Activated T-cell treated with anti-CD3 and anti-CD28 coated beads, Interleukin-2, amount 50 U/mL, for 1 hour (primary cell): ENCODE measurements around the gene TPD52L1.

ENCODE experiments used
- DNase-seq: peaks from one replicate; pipeline ENCODE4 v3.0.0-alpha.2; 2020

TPD52L1 gene

DNA sequence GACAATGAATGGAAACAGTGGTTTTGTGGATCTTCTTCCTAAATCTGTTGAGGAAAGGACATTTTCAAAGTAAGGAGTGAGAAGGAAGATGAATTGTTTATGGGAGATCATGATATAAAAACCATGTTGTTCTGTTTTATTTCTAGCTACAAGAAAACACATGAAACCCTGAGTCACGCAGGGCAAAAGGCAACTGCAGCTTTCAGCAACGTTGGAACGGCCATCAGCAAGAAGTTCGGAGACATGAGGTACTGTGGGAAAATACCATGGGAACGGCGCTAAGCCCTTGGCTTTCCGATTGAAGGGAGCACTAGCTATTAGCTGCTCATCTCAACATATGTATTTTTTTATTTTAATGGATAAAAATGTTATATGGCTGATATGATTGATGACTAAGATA is 94.6 kb downstream of the TPD52L1 start:
- no peak for DNase-seq

DNA sequence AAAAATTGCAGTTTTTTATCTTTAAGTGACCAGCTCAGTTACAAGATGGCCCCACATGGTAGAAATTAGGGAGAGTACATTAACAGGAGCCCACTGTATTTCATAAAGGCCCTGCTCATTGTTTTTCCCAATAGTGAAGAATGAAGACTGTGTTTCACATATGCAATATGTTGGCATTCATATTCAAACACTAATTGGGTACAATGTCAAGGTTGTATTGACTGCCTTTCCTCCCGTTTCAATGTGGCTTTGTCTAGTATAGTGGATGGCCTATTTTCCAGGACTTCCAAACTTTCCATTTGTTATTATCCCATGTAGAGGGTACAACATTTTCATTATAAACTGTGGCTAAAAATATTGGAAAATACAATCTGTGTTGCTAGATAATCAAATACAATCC is 96.9 kb downstream of the TPD52L1 start:
- no peak for DNase-seq

DNA sequence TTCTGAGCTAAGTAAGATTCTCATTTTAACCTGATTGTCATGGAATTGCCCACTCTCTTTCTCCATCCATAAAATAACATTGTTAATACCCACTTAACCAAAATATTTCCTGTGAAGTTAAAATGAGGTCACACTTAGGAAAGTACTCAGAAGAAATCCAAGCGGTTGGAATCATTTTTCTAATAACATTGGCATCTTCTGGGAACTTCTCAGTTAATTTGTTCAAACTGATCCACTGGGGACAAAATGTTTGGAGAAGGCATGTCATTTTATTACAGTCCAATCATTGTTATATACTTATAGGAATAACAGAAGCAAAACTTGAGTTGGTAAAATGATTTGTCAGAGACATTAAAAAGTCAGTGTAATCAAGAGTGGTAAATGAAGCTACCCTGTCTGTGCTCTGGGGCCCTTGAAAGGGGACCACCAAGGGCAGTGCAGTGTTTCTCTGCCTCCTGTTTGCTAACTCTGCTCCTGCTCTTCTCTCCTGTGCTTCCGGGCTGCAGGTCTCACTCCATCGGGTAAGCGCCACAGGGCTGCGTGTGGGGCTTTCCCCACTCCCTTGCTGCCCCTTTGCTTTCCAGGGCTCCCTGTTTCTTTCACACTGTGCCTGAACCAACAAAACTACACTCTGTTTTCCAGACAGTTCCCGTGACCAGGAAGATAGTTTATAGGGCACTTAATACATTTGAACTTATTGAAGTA is 98.1 kb downstream of the TPD52L1 start:
- DNase-seq: no peak

DNA sequence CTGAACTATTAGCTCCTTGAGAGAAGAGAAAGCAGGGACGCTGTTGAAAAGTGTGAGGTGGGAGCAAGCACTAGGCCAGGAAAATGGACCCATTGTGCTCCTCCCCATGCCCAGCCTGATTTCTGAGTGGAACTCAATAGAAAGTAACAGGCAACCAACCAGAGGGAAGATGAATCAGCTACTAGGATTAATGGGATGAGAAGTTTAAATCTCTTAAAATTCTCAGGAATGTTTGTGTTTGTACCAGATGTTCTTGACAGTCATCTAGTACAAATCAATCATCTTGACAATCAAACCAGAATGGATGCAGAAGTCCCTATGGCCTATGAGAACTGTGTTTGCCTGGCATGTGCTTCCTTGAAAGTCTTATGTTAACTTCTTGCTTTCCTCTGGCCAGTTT is 99.3 kb downstream of the TPD52L1 start:
- no peak for DNase-seq

DNA sequence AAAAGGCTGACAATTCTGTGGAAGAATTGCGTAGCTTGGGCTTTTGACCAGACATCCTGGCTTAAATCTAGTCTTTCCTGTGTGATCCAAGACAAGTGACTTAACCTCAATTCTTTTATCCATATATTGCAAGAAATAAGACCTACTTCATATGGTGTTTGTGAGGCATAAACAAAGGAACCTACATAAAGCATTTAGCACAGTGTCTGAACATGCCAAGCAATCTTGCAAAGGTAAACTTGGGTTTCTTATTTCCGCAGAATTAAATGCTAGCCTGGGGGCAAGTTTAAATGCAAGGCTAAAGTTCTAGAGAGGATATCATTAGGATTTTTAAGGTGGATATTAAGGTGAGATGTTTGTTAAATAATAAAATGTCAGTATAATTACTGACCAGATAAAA is 100.3 kb downstream of the TPD52L1 start:
- DNase-seq: no peak

DNA sequence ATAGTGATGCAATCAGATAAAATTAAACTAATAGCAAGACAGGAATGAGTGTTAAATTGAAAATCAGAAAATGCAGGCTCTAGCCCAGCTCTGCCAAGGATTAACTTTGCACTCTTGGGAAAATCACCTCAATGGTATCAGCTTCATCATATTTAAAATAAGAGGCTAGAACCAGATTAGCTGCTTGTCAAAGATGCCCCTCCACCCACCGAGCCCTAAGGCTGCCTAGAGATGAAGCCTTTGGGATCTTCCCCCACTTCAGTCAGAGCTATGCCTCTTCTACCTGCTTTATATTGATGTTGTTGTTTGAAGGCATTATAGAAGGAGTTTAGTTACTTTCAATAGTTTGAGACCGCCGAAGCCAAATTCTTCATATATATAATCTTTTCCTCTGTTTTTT is 100.7 kb downstream of the TPD52L1 start:
- DNase-seq: no peak

DNA sequence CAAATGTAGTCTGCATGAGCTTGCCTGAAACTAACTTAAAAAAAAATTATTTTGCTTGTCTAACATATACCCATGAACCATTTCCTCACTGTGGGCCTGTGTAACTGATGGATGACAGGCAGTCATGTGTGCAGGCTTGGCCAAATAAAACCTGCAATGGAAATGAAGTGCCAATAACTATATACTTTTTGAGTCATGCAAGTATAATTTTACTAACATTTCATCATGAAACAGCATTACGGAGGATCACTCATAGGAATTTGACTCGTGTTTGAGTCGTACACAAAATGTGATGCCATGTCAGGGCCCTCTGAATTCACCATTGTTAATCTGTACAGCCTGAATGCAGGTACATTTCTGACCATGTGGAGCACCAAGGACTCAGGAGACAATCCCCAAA is 101.6 kb downstream of the TPD52L1 start:
- no peak for DNase-seq

DNA sequence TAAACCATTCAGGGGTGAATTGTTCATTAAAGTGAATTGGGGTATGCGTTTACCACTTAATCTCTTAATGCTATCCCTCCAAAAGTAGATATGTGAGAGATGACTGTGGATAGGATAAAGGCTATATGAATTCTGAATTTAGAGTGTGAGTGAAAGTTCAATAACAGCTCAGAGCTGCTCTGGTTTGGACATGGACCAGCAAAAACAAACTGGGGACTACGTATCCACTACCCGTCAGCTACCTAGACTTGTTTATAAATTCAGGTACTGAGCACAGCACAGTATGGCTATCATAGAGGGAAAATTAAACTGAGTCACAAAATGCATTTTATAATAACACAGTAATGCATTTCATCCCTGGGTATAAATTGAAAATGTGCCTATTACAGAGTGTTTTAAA is 103.8 kb downstream of the TPD52L1 start:
- no peak for DNase-seq

DNA sequence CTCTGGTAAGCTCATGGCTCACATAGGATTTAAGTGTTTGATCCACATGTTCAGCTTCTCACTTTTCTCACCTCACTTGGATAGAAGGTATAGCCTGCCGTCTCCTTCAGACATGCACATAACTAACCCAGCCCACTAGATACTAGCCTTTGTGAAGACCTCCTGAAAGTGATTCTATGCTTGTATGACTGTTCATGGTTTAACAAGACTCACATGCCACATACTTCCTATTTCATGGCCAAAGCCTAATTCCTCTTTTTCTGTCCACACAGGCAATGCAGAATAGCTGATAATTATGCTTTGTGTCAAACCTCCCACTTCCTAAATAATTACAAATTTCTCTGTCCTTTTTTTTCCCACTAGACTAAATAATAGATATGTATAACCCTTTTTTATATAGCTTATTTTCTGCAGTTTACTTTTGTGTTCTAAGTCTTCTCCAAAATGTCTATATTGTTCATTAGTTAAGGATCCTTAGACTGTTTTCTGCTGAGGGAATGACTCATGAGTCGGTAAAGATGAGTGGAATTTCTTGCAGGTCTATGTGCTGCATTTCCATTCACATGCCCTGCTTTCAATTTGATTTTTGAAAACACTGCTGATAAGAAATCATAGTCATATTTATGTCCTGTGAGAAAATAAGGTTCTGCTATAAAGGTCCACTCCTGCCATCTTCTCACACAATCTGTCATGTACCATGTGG is 105.2 kb downstream of the TPD52L1 start:
- no peak for DNase-seq

DNA sequence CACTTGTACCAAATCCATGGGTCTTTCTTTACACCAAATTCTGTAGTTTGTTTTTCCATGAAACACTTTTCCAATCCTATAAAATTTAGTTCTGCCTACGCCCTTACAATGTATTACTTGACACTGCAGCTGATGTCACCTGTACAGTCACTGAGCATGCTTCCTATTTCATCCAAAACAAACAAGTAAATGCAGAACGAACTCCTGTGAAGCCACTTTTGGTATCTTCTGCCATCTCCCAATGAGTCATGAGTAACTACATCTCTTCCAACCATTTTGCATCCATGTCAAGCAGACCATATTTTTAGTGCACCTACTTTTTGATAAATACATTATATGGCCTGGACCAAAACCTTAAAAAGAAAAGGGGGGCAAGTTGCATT is 105.8 kb downstream of the TPD52L1 start:
- no peak for DNase-seq

DNA sequence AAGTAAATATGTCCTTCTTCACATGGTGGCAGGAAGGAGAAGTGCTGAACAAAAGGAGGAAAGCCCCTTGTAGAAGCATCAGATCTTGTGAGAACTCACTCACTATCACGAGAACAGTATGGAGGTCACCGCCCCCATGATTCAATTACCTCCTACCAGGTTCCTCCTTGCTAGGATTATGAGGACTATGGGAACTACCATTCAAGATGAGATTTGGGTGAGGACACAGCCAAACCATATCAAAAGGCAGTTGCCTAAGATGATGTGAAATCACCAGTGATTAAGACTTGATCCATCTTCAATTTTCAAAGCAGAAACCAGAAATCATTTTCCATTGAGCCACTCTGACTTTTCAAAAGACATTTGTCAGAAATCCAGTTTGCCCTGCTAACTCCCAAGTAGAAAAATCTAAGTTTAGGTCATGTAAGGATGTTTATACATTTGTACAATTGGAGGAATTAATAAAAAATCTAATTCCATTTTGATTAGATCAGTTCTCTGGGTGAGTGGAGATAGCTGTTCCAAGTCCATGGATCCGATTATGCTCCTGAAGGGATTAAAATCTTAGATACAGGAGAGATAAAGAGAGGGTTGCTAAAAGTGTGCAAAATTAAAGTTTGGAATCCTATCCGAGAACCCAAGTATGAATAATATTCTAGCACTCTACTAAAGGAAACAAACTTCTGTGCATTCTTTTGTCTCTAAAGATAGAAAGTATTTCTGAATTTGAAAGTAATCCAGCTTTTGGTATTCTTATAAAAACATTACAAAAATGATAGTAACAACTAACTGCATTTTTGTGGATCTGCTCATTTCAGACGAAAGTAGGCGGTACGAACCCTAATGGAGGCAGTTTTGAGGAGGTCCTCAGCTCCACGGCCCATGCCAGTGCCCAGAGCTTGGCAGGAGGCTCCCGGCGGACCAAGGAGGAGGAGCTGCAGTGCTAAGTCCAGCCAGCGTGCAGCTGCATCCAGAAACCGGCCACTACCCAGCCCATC is 108.7 kb downstream of the TPD52L1 start:
- DNase-seq: no peak

DNA sequence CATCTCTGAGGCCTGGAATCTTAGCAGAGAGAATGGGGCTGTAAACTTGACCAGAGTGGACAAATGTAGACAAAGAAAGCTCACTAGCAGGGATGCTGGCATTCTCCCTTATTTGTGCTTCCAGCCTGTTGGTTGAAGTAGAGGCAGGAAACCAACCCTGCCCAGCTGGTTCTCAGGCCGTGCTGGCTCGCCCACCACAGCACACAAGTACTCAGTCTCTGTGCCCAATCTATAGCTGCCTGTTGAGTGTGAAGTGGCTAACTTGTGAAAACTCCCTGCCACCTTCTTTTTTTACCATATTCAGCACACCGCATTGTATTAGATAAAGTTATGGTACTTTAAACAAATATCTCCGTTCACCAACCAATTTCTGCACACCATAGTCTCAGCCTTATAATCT is 110.9 kb downstream of the TPD52L1 start:
- no peak for DNase-seq

DNA sequence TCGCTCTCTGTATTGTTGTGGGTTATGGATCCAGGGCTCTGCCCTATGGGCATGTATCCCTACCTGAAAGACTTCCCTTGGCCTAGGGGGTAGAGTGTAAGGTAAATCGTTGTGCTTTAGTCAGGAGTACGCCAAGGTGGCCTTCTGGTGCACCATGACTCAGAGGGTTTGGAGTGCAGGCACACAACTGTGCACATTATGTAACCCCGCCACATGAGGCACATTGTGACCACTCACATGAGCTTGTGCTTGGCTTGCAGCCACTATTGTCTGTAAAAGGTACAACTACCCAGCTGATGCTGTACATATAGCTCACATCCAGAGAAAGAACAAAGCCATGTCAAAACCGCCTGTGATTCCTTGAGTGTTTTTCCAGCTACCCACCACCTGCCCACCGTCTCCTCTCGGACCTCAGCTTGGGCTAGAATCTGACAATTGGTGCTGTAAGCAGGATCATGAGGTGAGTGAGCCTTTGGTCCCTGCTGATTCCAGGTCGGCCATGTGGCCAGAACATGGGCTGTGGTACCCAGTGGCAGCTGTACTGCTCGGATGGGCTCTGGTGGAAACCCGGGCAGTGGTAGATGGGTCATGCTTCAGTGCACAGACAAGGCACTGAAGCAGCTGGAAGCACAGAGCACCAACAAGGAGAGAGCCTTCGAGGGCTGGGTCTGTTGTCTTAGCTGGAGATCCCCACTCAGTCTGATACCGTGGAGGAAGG is 114.4 kb downstream of the TPD52L1 start:
- no peak for DNase-seq

DNA sequence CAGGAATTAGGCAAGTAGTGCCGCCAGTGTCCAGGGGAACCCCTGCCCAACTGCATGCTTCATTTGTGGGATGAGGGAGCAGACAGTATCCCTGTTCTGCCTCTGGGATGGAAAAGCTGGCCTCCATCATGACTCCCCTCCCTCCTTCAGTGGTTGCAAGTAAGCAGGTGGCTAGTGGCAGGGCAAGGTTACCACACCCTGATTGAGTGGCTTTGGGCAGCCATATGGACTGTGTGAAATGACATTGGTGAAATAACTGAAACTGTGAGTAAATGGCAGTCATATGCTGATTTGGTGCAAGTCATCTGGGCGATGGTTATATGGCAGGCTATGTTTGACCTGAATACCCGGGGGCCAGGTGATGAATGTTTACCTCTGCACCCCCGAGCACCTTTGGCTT is 115.2 kb downstream of the TPD52L1 start:
- no peak for DNase-seq

DNA sequence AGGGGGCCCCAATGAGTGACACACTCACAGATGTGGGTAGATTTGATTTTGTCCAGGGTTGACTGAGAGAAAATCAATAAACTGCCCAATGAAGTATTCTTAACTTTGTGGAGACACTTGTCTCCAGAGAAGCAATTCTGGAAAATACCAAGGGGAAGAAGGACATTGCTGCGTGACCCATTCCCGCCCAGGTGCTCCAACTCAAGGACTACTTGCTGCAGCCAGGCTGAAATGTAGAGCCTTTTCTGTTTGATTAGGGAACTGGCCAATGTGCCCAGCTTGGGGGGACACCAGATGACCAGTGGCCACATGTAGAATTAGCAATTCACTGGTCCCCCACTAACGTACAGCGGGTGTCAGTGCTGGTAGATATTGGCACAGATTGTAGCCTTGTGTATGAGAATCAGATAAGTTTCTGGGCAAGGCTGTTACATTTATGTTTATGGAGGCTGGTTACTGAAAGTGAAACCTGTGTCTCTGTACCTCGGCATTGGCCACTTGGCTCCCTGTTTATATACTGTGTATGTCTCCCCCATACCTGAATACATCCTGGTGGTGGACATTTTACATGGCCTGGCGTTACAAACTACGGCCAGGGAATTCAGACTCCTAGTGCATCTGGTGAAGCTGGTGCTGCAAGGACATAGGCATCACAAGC is 115.9 kb downstream of the TPD52L1 start:
- DNase-seq: no peak

DNA sequence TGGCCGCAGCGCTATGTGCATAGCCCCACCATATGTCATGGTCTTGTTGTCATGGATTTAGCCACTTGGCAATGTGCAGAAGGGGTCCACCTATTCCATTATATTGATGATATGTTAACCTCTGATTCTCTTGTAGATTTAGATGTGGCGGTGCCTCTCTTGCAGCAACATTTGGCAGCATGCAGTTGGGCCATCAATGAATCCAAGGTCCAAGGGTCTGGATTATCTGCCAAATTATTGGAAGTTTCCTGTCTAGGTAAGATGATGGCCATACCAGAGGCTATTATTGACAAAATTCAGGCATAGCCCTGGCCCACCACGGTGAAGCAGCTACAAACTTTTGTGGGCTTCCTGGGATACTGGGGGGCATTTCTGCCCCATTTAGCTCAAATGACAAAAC is 116.8 kb downstream of the TPD52L1 start:
- no peak for DNase-seq

DNA sequence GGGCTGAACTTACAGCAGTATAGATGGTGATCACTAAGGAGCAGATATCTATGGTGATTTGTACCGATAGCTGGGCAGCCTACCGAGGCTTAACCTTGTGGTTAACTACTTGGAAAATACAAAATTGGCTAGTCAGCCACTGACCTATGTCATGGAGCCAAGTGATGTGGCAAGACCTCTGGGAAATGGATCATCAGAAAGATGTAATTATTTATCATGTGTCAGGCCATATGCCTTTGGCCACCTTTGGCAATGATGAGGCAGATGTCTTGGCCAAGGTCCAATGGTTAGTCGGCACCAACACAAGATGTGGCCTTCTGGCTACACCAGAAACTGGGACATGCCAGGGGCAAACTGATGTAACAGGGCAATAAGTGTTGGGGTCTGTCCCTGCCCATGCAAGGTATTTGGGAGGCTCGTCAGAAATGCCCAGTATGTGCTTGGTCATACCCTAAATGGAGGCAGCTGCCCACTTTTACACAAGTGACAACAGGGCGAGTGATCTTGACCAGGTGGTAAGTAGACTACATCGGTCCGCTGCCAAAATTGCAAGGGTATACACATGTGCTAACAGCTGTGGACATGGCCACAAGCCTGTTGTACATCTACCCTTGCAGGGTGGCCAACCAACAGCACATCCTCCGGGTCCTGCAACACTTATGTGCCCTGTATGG is 118.0 kb downstream of the TPD52L1 start:
- no peak for DNase-seq

DNA sequence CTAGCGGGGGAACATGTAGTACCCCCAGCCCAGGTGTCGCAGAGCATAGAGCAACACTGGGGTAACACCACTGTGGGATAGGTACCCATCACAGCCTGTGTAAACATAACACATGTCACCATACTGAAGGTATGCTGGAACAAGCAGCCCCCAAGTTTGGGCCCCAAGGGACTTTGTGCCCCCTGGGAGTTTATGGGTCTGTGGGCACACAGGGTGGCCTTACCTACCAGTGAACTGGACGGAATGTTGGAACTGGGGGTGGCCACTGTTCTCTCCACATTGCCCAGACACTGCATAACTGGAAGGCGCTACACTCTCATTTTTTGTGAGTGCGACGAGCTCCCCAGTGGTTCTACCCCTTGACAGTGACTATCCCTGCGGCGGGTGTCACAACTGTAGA is 119.7 kb downstream of the TPD52L1 start:
- DNase-seq: no peak

DNA sequence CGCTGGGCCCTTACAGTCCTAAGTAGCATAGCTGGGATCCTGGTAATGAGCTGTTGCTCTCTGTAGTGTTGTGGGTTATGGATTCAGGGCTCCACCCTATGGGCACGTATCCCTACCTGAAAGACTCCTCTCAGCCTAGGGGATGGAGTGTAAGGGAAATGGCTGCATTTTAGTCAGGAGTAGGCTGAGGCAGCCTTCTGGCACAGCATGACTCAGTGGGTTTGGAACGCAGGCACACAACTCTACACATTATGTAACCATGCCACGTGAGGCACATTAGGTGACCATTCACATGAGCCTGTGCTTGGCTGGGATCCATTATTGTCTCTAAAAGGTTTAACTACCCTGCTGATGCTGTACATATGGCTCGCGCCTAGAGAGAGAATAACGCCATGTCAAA is 120.4 kb downstream of the TPD52L1 start:
- no peak for DNase-seq

DNA sequence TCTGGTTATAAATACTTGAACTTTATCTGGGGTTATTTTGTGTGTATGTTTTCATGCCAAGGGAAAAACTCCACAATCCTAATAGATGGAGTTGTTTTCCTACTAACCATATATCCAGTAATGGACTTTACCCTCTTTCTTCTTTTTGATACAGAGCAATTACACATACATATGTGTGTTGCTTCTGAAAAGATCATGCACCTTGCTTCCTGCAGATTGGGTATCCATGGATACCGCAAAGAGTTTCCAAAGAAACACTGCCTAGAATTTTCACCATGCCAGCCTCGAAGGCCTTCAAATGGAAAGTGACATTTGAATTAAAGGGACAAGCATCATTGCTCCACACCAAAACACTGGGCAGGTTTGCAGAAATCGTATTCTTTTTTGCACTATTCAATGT is 121.4 kb downstream of the TPD52L1 start:
- DNase-seq: no peak

DNA sequence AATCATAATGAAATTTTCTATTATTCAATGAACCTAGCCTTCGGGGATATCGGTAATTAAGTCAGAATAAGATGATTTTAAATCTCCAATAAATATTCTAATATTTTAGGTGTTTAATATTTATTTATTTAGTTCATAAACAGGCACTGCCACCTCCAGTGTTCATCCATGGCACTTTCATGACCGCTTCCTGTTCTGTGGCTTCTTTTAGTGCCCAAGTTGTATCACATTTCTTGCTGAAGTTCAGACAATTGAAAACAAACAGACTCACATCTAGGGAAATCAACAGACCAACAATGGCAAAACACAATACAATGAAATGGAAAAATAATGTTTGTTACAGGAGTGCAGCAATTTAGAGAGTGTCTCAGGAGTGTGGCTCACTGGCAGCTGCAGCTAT is 122.2 kb downstream of the TPD52L1 start:
- no peak for DNase-seq

DNA sequence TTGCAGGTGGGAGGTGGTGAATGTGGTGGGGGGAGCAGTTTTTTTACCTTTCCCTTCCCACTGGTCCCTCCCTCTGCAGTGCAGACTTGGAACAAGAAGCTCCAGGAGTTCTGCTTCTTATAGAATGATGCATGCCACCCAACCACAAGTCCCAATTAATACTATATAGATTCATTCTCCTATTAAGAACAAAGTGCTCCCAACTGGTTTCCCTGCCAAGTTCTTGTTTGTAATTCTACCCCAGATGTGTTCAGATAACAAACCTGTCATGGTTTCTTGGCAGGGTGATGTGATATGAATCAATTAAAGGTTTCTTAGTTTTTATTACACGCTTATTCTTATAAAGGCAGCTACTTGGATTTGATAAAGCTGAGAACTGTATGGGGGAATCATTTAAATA is 124.3 kb downstream of the TPD52L1 start:
- DNase-seq: no peak
